Kasumi-1 (cell line): ENCODE results near the gene MVB12B.

Experiments used
- DNase-seq, 2 experiments: peaks; one replicate each; lab custom pipeline; 2025; lab: John Stamatoyannopoulos, UW

Gene MVB12B

GRCh38 chr9:126331964-126332748 lies 5.5 kb downstream of the MVB12B start:
- no peak for DNase-seq

GRCh38 chr9:126334721-126335621 lies 8.3 kb downstream of the MVB12B start:
- DNase-seq, result no peak

DNA sequence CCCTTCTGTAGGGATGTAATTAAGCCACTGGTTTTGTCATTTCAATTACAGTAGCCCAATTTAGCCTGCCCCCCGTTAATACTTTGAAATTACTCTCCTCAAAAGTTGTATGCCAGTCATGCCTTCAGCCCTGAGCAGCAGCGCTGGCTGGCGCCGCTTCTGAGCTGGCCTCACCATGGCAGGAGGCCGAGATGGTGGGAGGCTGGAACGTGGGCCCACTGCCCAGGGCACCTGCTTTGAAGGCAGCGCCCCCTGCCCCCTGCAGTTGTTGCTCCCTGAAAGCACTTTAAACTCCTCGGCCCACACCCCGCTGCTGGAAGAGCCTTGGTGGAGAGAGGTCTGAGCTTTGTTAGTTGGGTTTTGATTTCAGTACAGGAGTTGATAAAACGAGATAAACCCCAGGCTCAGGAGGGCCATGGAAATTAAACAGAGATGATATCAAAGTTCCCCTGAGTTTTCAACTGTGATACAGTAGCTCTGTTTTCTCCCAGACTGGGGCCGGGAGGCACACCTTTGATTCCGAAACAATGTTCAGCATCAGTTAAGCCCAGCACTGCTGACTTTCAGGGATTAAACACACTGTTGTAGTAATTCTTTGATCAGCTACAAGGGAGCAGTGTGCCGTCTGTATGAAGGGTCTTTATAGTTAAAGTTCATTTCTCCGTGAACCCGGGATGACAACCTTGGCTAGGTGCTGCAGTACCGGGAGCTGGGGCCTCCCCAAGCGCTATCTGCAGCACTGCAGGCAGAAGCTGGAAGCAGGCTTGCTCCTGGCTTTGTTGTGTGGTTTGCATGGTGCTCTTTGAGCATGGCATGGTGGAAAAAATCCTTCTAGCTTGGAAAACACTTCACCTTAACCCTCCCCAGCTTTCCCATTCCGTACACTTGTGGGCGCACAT lies 9.5 kb downstream of the MVB12B start:
- DNase-seq, result no peak

- DNase-seq, result no peak
These were observed 10.2 kb downstream of the MVB12B start for GRCh38 chr9:126336736-126337325.

DNA sequence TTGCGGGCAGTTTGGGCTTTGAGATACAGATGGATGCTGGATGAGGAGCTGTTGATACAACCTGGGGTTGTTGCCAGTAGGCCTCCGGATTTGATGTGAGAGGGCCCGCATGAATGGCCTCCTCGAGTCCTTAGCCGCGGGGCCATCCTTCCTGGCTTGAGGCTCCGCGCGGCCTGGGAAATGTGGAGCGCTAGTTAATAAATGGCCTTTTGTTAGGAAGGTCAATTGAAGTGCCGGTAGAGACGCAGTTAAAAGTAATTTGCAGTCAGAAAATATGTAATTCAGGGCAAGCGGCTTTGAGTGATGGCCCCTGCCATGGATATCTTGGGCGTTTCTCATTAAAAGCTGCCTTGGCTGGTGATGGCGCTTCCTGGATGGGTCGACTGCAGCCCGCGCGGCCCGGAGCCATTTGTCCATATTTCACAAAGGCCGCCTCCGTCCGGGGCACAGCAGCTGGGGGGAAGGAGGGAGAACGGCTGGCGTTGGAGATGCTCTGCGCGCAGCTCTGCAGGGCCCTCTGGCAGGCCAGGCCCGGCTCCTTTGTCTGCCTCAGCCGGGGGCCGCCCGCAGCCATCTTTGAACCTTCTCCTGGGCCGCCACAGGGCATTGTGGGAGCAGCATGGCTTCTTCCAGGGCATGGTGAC lies 11.2 kb downstream of the MVB12B start:
- DNase-seq, result no peak

- DNase-seq, result no peak
These were observed 12.3 kb downstream of the MVB12B start for GRCh38 chr9:126338945-126339344.

GRCh38 chr9:126341426-126341825 lies 14.8 kb downstream of the MVB12B start:
- no peak for DNase-seq

DNA sequence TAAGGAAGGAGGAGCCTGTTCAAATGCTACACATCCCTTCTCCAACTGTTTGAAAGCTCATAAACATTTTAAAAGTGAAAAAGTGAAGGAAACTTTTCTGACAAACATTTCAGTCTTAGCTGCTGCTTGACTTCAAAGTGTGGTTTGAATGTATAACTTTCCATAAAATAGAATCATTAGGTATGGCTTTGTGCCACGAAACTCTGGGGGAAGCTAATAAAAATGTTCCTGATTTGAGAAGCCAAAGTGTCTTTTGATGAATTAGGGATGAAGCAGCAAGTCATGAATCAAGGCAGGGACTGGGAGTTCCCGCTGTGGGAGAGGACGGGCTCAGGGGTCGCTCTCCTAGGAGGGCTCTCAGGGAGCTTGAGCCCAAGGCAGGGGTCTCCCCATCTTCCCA lies 15.3 kb downstream of the MVB12B start:
- DNase-seq, result no peak

DNA sequence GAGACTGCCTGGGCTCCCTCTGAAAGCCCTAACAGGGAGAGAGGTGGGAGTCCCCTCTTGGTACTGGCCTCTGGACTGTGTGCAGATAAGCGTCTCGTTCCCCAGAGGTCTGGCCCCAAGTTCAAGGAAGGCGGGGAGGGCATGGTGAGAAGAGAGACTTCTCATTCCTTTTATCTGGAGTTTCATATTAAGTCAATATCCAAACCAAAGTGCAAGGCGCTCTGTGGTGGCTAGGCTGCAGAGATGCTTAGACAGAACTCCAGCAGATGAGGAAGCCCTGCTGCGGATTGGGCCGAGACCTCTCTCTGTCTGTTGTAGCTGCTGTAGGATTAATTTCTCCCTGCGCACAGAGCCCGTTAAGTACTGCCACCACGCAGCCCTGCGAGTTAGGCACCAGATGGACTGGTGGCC lies 16.0 kb downstream of the MVB12B start:
- DNase-seq, result no peak

GRCh38 chr9:126343271-126343700 lies 16.7 kb downstream of the MVB12B start:
- no peak for DNase-seq

DNA sequence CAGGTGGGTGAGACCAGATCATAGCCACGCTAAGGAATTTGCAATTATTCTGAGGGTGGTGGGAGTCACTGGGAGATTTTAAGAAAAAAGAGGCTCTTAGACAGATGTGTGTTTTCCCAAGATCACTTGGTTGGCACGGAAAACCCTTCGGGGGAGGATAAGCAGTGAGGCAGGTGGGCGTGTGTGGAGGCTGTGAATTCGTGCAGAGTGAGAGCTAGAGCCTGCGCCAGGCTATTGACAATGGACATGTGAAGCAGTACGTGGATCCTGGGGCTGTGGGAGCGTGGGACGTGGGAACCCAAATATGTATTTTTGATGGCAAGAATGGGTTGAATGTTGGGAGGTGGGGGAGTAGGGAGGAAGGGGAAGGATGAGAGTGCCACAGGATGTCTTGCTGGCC lies 19.4 kb downstream of the MVB12B start:
- DNase-seq, result no peak

GRCh38 chr9:126347093-126347492 lies 20.5 kb downstream of the MVB12B start:
- peak; percentile 21 to 37 for DNase-seq

- DNase-seq, result peak; percentile 14 to 37
These were observed 21.5 kb downstream of the MVB12B start for GRCh38 chr9:126347911-126348760.

- no peak for DNase-seq
These were observed 22.4 kb downstream of the MVB12B start for GRCh38 chr9:126348911-126349550.

DNA sequence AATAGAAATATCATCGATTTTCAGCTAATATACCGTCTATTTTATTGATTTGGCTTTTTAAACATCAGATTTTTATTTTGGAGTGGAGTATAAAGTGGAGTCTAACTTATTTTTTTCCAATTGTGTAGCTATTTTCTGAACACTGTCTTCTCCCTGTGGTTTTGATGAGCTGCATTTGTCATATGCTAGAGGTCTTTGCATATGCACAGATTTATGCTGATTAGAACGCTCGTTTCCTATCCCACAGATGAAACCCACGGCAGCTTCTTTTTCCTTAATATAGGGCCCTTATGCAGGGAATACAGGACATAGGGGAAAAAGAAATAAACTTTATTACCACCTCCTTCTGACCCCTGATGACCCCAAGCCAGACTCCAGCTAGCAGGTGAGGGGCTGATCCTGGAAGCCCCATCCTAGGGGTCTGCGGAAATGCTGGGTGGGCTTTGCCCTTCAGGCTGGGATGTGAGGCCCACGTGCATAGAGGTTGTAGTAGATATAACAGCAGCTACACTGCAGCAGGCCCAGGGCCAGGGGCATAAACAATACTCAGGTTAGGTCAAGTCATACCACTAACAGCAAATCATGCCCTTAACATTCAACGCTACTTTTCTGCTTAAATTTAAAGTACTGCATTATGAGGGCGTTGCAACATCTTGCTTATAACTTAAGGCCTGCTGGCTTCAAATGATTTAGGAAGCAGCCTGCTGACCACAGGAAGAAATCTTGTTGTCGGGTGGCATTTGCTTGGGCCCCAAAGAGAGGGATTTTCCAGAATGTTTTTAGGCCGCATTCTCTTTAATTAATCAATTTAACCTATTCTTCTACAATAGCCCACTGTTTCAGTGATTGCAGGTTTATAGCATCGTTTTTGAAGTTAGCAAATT lies 28.5 kb downstream of the MVB12B start:
- no peak for DNase-seq

- no peak for DNase-seq
These were observed 30.4 kb downstream of the MVB12B start for GRCh38 chr9:126357074-126357473.

DNA sequence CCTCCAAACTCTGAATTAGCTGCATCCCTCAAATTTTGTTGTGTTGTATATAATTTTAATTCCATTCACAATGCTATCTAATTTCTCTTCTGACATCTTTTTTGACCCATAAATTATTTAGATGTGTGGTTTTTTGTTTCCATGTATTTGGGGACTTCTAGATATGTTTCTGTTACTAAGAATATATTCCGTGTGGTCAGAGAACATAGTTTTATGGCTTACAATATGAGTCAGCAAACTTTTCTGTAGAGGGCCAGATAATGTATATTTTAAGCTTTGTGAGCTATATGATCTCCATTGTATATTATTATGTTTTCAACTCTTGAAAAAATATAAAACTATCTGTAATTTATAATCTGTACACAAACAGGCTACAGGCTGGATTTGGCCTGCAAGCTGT lies 33.4 kb downstream of the MVB12B start:
- DNase-seq, result no peak

GRCh38 chr9:126361810-126362238 lies 35.2 kb downstream of the MVB12B start:
- DNase-seq, result peak in 1 of 2 experiments; percentile 2

- DNase-seq, result no peak
These were observed 36.6 kb downstream of the MVB12B start for GRCh38 chr9:126363250-126363649.
